ENCODE results near the gene MEI1. TPM values are rescaled to one million over a fixed set of nuclear protein-coding genes. Genes with fewer than 3 reads are reported as not detected.

MEI1 gene
- total RNA-seq, 1 donor from 2014 or later, result 3.1 TPM

DNA sequence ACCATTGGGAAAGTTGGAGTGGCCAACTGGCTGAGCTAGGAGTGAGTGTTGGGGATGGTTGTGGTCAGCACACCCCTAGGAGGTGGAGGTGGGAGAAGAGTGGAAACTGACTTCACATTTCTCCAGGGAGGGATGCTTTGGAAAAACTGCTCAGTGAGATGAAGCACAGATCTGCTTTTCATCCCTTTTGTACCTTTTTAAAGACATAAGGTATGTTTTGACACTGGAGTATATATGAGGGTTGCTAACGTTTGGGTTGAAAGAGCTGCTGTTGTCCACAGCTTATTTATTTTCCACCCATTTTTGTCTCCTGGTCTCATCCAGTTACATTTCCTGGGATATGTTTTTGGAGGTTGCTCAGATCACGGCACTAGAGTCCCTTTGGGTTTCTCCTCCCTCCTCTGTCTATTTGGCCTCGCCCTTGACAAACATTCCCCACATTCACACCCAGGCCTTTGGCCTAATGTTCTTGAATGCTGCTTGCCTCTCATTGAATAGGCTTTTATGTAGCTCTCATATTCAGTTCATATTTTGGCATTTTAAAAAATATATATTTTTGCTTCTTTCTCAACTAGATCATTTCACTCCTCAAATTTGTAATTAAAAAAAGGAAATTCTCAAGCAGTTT is 141.9 kb downstream of the MEI1 start:
- Histone ChIP-seq H3K9ac (ENCODE audit: low read depth in 1 of 3, low read length in 3 of 3) (no peak overlapping the region), H3K4me3 (ENCODE audit: low read length in 3 of 3) (no peak overlapping the region), H3K9me3 (ENCODE audit: control insufficient read depth in 3 of 3, low read length in 3 of 3) (no peaks in the 10 kb centered on the region), H3K27ac (ENCODE audit: low read depth, low read length) (no peak overlapping the region), H3K4me1 (ENCODE audit: control insufficient read depth in 3 of 3, insufficient read depth in 3 of 3, low read length in 3 of 3) (peaks cover 9 to 29% (median 24%) of the 10 kb centered on the region in 3 donors), H3K27me3 (ENCODE audit: control insufficient read depth in 3 of 3, insufficient read depth in 3 of 3, low read length in 3 of 3) (no peaks in the 10 kb centered on the region), H3K36me3 (ENCODE audit: control insufficient read depth in 3 of 3, insufficient read depth in 3 of 3, low read length in 3 of 3) (peaks cover 0 to 15% (median 11%) of the 10 kb centered on the region in 3 donors)

DNA sequence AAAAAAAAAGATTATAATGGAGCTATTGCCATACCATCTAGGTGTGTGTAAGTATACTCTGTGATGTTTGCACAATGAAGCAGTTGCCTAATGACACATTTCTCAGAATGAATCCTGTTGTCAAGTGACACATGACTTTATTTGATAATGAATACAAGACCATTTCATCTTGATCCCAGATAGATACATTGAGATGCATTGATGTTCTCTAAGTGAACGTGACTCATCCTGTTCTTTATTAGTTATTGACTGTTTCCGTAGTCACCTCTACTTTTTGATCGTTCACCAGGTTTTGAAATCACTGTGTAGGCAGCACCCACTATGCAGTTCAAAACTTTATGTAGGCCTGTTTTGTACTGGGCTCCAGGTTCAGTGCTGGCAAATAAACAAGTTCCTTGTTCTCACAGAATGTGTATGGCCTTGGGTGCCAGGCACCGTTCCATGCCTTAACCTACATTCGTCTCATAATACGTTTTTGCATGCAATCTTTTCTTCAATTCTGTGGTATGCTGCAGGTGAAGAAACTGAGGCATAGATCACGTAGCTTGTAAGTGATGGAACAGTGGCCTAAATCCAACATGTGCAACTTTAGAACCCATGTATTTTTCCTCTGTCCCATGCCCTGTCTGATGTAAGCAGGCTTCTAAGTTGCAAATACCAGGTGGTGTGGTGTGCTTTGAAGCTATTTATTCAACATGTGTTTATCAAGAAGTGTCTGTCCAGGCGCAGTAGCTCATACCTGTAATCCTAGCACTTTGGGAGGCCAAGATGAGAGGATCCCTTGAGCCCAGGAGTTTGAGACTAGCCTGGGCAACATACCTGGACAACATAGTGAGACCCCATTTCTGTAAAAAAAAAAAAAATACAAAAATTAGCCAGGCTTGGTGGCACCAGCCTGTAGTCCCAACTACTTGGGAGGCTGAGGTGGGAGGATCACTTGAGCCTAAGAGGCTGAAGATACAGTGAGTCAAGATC is 144.0 kb downstream of the MEI1 start:
- no peak overlapping the region for H3K27ac ChIP-seq (ENCODE audit: low read depth, low read length)
- no peaks in the 10 kb centered on the region for H3K9me3 ChIP-seq (ENCODE audit: control insufficient read depth in 3 of 3, low read length in 3 of 3)
- peaks cover 0 to 9% (median 4%) of the 10 kb centered on the region in 3 donors for H3K36me3 ChIP-seq (ENCODE audit: control insufficient read depth in 3 of 3, insufficient read depth in 3 of 3, low read length in 3 of 3)
- no peak overlapping the region for H3K4me3 ChIP-seq (ENCODE audit: low read length in 3 of 3)
- no peaks in the 10 kb centered on the region for H3K27me3 ChIP-seq (ENCODE audit: control insufficient read depth in 3 of 3, insufficient read depth in 3 of 3, low read length in 3 of 3)
- peaks cover 15 to 38% (median 30%) of the 10 kb centered on the region in 3 donors for H3K4me1 ChIP-seq (ENCODE audit: control insufficient read depth in 3 of 3, insufficient read depth in 3 of 3, low read length in 3 of 3)
- H3K9ac ChIP-seq (ENCODE audit: low read depth in 1 of 3, low read length in 3 of 3), result no peak overlapping the region

DNA sequence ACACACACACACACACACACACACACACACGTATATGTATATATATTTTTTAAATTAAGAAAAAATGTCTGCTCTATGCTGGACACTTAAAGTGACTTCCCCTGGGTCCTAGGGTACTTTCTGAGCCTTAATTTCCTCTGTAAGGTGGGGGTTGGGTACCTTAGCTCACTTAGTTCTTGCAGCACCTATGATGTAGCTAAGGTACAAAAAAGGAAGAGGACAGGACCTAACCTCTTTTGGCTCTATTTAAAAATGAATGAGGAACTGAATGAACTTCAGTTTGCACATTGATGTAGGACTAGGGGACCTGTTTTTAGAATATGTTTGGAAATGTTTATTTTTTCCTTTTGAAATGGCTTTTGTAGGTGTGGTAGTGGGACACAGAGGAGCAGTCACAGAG is 144.7 kb downstream of the MEI1 start:
- Histone ChIP-seq H3K36me3 (ENCODE audit: control insufficient read depth in 3 of 3, insufficient read depth in 3 of 3, low read length in 3 of 3) (peaks cover 0 to 9% (median 4%) of the 10 kb centered on the region in 3 donors), H3K27ac (ENCODE audit: low read depth, low read length) (no peak overlapping the region), H3K9ac (ENCODE audit: low read depth in 1 of 3, low read length in 3 of 3) (no peak overlapping the region), H3K4me1 (ENCODE audit: control insufficient read depth in 3 of 3, insufficient read depth in 3 of 3, low read length in 3 of 3) (peaks cover 15 to 38% (median 30%) of the 10 kb centered on the region in 3 donors), H3K27me3 (ENCODE audit: control insufficient read depth in 3 of 3, insufficient read depth in 3 of 3, low read length in 3 of 3) (no peaks in the 10 kb centered on the region), H3K4me3 (ENCODE audit: low read length in 3 of 3) (no peak overlapping the region), H3K9me3 (ENCODE audit: control insufficient read depth in 3 of 3, low read length in 3 of 3) (no peaks in the 10 kb centered on the region)

DNA sequence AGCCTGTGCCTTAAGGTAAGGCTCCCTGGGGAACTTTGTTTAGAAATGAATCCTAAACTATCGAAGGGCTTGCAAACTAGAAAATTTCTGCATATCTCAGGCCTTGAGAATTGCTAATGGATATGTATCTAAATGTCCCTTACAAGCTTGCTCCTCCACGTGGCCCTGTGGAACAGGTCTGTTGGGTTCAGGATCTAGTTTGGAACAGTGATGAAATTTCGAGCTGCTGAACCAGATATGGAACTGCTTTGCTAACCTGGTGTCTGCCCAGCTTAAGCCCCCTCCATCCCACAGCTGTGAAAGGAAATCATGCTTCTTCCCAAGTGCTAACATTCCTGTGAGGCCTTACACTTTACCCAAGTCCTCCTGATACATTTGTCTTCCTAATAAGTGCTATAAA is 145.2 kb downstream of the MEI1 start:
- H3K27ac ChIP-seq (ENCODE audit: low read depth, low read length), result no peak overlapping the region
- peaks cover 0 to 9% (median 4%) of the 10 kb centered on the region in 3 donors for H3K36me3 ChIP-seq (ENCODE audit: control insufficient read depth in 3 of 3, insufficient read depth in 3 of 3, low read length in 3 of 3)
- H3K4me3 ChIP-seq (ENCODE audit: low read length in 3 of 3), result no peak overlapping the region
- no peaks in the 10 kb centered on the region for H3K27me3 ChIP-seq (ENCODE audit: control insufficient read depth in 3 of 3, insufficient read depth in 3 of 3, low read length in 3 of 3)
- H3K4me1 ChIP-seq (ENCODE audit: control insufficient read depth in 3 of 3, insufficient read depth in 3 of 3, low read length in 3 of 3), result peaks cover 15 to 38% (median 30%) of the 10 kb centered on the region in 3 donors
- H3K9me3 ChIP-seq (ENCODE audit: control insufficient read depth in 3 of 3, low read length in 3 of 3), result no peaks in the 10 kb centered on the region
- H3K9ac ChIP-seq (ENCODE audit: low read depth in 1 of 3, low read length in 3 of 3), result no peak overlapping the region

DNA sequence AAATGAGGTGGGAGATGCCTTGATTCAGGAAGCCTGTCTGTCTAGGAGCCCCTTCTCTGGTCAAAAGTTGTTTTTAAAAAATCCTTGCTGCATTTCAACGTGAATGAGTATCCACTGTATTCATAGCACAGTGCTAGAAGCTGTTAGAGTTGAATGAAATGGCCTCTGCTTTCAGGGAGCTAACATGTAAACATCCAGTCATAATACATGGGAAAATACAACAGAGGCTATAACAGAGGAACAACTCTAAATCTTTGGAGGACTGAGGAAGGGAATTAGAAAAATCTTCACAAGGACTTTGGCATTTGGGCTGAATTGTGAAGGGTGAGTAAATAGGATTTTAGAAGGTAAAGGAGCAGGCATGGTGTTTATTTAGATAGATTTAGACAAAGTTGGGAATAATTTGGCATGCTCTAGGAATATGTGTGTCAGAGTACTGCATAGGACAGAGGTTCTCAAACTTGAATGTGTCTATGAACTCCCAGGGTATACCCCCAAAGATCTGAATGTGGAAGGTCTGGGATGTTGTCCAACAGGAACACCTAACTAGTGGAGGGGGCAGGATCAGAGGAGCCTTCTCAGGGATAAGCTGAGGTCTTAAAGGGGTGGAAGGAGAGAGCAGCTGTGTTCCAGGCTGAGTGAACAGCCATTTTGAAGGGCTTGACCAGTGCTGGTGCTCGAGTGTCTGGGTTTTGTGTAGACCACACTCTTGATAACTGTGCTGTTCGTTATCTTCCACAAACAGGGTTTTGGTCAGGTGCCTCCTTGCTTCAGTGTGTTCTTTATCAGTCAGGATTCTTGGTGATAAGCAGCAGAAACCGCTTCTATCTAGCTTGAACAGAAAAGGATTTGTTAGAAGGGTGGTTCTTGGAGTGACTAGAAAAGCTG is 146.3 kb downstream of the MEI1 start:
- H3K4me1 ChIP-seq (ENCODE audit: control insufficient read depth in 3 of 3, insufficient read depth in 3 of 3, low read length in 3 of 3), result peaks cover 15 to 38% (median 29%) of the 10 kb centered on the region in 3 donors
- no peak overlapping the region for H3K27ac ChIP-seq (ENCODE audit: low read depth, low read length)

DNA sequence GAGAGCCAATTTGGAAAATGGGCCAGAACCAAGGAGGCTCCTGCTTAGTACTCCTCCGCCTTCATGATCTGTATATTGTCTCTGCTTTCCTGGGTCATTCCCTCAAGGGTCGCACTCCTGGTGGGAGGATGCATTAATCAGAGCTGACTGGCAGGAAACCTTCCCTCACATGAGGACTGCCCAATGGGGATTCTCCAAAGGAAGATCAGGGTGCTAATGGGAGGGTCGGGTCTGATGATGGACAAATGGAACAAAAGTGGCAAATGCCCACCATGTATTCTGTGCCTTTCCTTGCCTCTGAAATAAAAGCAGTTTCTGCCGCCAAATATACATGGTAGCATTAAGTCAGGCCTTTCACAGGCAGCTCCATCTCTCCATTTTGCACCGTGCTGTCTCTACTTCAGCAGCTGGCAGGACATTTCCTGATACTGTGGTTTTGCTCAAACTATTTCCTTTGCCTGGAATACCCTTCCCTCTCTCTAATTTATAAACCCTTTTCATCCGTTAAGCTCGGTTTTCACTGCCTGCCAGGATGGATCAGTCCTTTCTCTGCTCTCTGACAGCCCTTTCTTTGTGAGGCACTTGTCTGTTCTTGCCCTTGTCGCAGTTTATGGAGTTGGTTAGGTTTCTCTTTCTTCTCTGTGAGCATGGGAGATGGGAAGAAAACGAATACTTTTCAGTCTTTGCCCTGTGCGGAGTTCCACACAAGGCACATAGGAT is 147.1 kb downstream of the MEI1 start:
- H3K9me3 ChIP-seq (ENCODE audit: control insufficient read depth in 3 of 3, low read length in 3 of 3), result no peaks in the 10 kb centered on the region
- no peaks in the 10 kb centered on the region for H3K27me3 ChIP-seq (ENCODE audit: control insufficient read depth in 3 of 3, insufficient read depth in 3 of 3, low read length in 3 of 3)
- H3K27ac ChIP-seq (ENCODE audit: low read depth, low read length), result no peak overlapping the region
- H3K4me3 ChIP-seq (ENCODE audit: low read length in 3 of 3), result no peak overlapping the region
- peaks cover 10 to 32% (median 22%) of the 10 kb centered on the region in 3 donors for H3K4me1 ChIP-seq (ENCODE audit: control insufficient read depth in 3 of 3, insufficient read depth in 3 of 3, low read length in 3 of 3)
- no peak overlapping the region for H3K9ac ChIP-seq (ENCODE audit: low read depth in 1 of 3, low read length in 3 of 3)
- H3K36me3 ChIP-seq (ENCODE audit: control insufficient read depth in 3 of 3, insufficient read depth in 3 of 3, low read length in 3 of 3), result peaks cover 0 to 5% (median 4%) of the 10 kb centered on the region in 3 donors

More for the DNA sequence above, 146.3 kb downstream of the MEI1 start:
- no peak overlapping the region for H3K4me3 ChIP-seq (ENCODE audit: low read length in 3 of 3)
- H3K36me3 ChIP-seq (ENCODE audit: control insufficient read depth in 3 of 3, insufficient read depth in 3 of 3, low read length in 3 of 3), result peaks cover 0 to 9% (median 4%) of the 10 kb centered on the region in 3 donors
- H3K9ac ChIP-seq (ENCODE audit: low read depth in 1 of 3, low read length in 3 of 3), result no peak overlapping the region
- no peaks in the 10 kb centered on the region for H3K27me3 ChIP-seq (ENCODE audit: control insufficient read depth in 3 of 3, insufficient read depth in 3 of 3, low read length in 3 of 3)
- H3K9me3 ChIP-seq (ENCODE audit: control insufficient read depth in 3 of 3, low read length in 3 of 3), result no peaks in the 10 kb centered on the region

DNA sequence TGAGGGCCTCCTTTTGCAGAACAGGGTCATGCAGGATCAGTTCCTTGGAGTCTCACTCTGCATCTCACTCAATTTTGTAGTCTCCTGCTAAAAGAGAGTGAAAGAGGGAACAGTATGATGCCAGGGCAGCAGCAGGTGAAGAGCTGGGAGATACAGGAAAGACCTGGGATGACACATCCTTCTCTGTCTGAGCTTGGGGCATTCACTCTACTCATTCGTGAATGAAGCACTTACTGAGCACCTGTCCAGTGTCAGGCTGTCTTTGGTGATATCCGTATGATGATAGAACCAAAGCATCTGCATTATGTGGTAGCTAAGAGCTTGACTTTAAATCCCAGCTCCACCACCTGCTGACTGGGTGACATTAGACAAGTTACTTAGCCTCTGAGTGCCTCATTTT is 148.0 kb downstream of the MEI1 start:
- Histone ChIP-seq H3K27ac (ENCODE audit: low read depth, low read length) (no peak overlapping the region), H3K4me1 (ENCODE audit: control insufficient read depth in 3 of 3, insufficient read depth in 3 of 3, low read length in 3 of 3) (peaks cover 10 to 32% (median 22%) of the 10 kb centered on the region in 3 donors), H3K27me3 (ENCODE audit: control insufficient read depth in 3 of 3, insufficient read depth in 3 of 3, low read length in 3 of 3) (no peaks in the 10 kb centered on the region)

DNA sequence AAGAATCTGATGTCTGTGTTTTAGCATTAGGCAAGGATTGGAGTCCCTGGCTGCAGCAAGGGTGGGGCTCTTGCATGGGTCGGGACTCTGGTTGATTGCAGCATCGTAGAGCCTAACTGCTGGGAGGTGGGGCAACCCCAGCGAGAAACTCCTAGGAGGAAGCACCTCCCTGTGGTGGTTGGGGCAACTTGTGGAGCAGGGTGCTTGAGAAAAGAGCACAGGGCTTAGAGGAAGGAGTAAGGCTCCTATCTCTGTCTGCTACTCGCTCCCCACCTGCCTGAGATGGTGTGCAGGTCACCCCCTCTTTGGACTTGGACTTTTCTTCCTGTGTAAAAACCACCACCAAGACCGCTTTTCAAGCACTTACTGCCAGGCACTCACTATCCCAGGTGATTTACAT is 149.2 kb downstream of the MEI1 start:
- H3K27ac ChIP-seq (ENCODE audit: low read depth, low read length), result no peak overlapping the region
- H3K4me1 ChIP-seq (ENCODE audit: control insufficient read depth in 3 of 3, insufficient read depth in 3 of 3, low read length in 3 of 3), result peaks cover 10 to 29% (median 18%) of the 10 kb centered on the region in 3 donors
- H3K9ac ChIP-seq (ENCODE audit: low read depth in 1 of 3, low read length in 3 of 3), result no peak overlapping the region
- no peak overlapping the region for H3K4me3 ChIP-seq (ENCODE audit: low read length in 3 of 3)
- no peaks in the 10 kb centered on the region for H3K27me3 ChIP-seq (ENCODE audit: control insufficient read depth in 3 of 3, insufficient read depth in 3 of 3, low read length in 3 of 3)
- peaks cover 0 to 1% (median 0%) of the 10 kb centered on the region in 3 donors for H3K36me3 ChIP-seq (ENCODE audit: control insufficient read depth in 3 of 3, insufficient read depth in 3 of 3, low read length in 3 of 3)
- H3K9me3 ChIP-seq (ENCODE audit: control insufficient read depth in 3 of 3, low read length in 3 of 3), result no peaks in the 10 kb centered on the region

More for the DNA sequence above, 148.0 kb downstream of the MEI1 start:
- no peaks in the 10 kb centered on the region for H3K9me3 ChIP-seq (ENCODE audit: control insufficient read depth in 3 of 3, low read length in 3 of 3)
- no peak overlapping the region for H3K9ac ChIP-seq (ENCODE audit: low read depth in 1 of 3, low read length in 3 of 3)
- peaks cover 0 to 5% (median 4%) of the 10 kb centered on the region in 3 donors for H3K36me3 ChIP-seq (ENCODE audit: control insufficient read depth in 3 of 3, insufficient read depth in 3 of 3, low read length in 3 of 3)
- no peak overlapping the region for H3K4me3 ChIP-seq (ENCODE audit: low read length in 3 of 3)

All from skeletal muscle tissue (tissue), 4 donors.